Measurements from ENCODE around the gene F2RL3.

DNA sequence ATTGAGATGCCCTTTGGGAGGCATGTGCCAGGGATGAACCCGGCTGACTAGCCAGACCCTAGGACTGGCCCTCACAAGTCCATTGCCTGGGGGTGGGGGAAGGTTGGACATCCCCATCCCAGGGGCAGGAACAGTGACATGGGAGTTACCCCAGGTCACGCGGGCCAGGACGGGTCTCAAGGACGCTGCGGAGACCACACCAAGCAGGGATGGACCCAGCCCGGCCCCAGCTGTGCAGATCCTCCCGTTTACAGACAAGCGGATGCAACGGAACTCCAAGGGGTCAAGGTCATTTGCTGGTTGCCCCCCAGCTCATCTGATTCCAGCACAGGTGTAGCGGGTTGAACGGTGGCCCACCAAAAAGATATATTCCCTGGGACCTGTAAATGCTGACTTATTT is 20.0 kb downstream of the F2RL3 start:
- TF ChIP-seq, protein P1, sequence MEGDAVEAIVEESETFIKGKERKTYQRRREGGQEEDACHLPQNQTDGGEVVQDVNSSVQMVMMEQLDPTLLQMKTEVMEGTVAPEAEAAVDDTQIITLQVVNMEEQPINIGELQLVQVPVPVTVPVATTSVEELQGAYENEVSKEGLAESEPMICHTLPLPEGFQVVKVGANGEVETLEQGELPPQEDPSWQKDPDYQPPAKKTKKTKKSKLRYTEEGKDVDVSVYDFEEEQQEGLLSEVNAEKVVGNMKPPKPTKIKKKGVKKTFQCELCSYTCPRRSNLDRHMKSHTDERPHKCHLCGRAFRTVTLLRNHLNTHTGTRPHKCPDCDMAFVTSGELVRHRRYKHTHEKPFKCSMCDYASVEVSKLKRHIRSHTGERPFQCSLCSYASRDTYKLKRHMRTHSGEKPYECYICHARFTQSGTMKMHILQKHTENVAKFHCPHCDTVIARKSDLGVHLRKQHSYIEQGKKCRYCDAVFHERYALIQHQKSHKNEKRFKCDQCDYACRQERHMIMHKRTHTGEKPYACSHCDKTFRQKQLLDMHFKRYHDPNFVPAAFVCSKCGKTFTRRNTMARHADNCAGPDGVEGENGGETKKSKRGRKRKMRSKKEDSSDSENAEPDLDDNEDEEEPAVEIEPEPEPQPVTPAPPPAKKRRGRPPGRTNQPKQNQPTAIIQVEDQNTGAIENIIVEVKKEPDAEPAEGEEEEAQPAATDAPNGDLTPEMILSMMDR (IDR thresholded peaks at IDR 0.05) = no peak
- TF ChIP-seq POLR2AphosphoS5 (IDR thresholded peaks at IDR 0.05) = no peak
- no peak for TF ChIP-seq POLR2A (IDR thresholded peaks at IDR 0.05)
